Endothelial cell of umbilical vein (primary cell): ENCODE results near the gene ATXN7L1. TPM values are rescaled to one million over a fixed set of nuclear protein-coding genes. Genes with fewer than 3 reads are reported as not detected.

ENCODE experiments used
- BruUV-seq: library from RNA; stranded (reverse); fragments of 400-500 nt; replicated peaks from 2 replicates; lab custom pipeline; 2021; lab: Mats Ljungman, UMichigan
- CTCF ChIA-PET: fragments of 300-600, 350-600 bp; sonication (Branson Sonifier 250); formaldehyde crosslinking; loops from one replicate; lab custom pipeline; 2021; ENCODE audit warnings: antibody characterized with exemption, inconsistent platforms; lab: Charles Lee
- POLR2A ChIA-PET: fragments of 300-600, 350-600 bp; sonication (Branson Sonifier 250); formaldehyde crosslinking; loops from one replicate; lab custom pipeline; 2021; ENCODE audit warnings: antibody characterized with exemption, inconsistent platforms; lab: Charles Lee
- DNase-seq: peaks from one replicate; pipeline ENCODE4 v3.0.0-alpha.2; 2011; ENCODE audit warnings: low read depth, low spot score
- FAIRE-seq: peaks from 2 replicates; lab custom pipeline; 2011; peaks lifted over from hg19 to GRCh38; lab: Jason Lieb, UNC
- H2AFZ ChIP-seq: 2 replicates; pipeline ENCODE4 v1.6.0; 2012; ENCODE audit warnings: low read depth, low read length, control low read depth, inconsistent platforms
- H3K27ac ChIP-seq: 2 replicates; pipeline ENCODE4 v1.5.1; 2011; ENCODE audit warnings: low read depth, mild to moderate bottlenecking, control low read depth, low read length, moderate library complexity; ENCODE audit not compliant: insufficient read depth
- H3K27me3 ChIP-seq, 2 experiments: 2 replicates each; pipeline versions ENCODE4 v1.6.0 to v1.6.1; 2011; ENCODE audit warnings: low read length in 2 of 2, mixed read lengths in 1 of 2; ENCODE audit not compliant: control insufficient read depth in 2 of 2, insufficient read depth in 2 of 2
- H3K36me3 ChIP-seq, 2 experiments: 2 replicates in 1 of 2; 3 replicates in 1 of 2; pipeline ENCODE4 v1.5.1; 2011; ENCODE audit warnings: low read length in 2 of 2, mild to moderate bottlenecking in 1 of 2, moderate library complexity in 1 of 2; ENCODE audit not compliant: control insufficient read depth in 2 of 2, insufficient read depth in 2 of 2; ENCODE audit errors: extremely low read depth in 1 of 2
- H3K4me1 ChIP-seq: 3 replicates; pipeline ENCODE4 v1.5.1; 2011; ENCODE audit warnings: mild to moderate bottlenecking, low read length; ENCODE audit not compliant: control insufficient read depth, insufficient read depth; ENCODE audit errors: extremely low read depth
- H3K4me2 ChIP-seq: 2 replicates; pipeline ENCODE4 v1.6.1; 2011; ENCODE audit warnings: low read length, control low read depth, mixed read lengths; ENCODE audit not compliant: insufficient read depth
- H3K4me3 ChIP-seq, 3 experiments: fragments of 200-600 bp in 1 of 3; sonication (generic), shearing (Covaris generic) in 1 of 3; replicated peaks in 1 of 3; 2 replicates each; pipeline ENCODE4 v1.5.1; 2011 to 2016; ENCODE audit warnings: control low read depth in 3 of 3, low read length in 3 of 3, mild to moderate bottlenecking in 2 of 3, inconsistent platforms in 1 of 3, low read depth in 1 of 3, moderate library complexity in 1 of 3; ENCODE audit not compliant: insufficient read depth in 1 of 3
- H3K79me2 ChIP-seq: 2 replicates; pipeline ENCODE4 v1.6.0; 2012; ENCODE audit warnings: low read length, inconsistent platforms; ENCODE audit not compliant: control insufficient read depth, insufficient read depth
- H3K9ac ChIP-seq: replicated peaks from 2 replicates; pipeline ENCODE3; 2011; ENCODE audit warnings: low read length, control low read depth; ENCODE audit not compliant: insufficient read depth; ENCODE audit errors: extremely low read depth
- H3K9me1 ChIP-seq: replicated peaks from 3 replicates; pipeline ENCODE4 v1.6.0; 2011; ENCODE audit warnings: mild to moderate bottlenecking, low read length; ENCODE audit not compliant: control insufficient read depth, insufficient read depth; ENCODE audit errors: extremely low read depth
- H3K9me3 ChIP-seq: replicated peaks from 2 replicates; pipeline ENCODE4 v1.5.1; 2012; ENCODE audit warnings: low read length, inconsistent platforms; ENCODE audit not compliant: control insufficient read depth, insufficient read depth
- H4K20me1 ChIP-seq: replicated peaks from 2 replicates; pipeline ENCODE3; 2011; ENCODE audit warnings: mild to moderate bottlenecking, low read length; ENCODE audit not compliant: control insufficient read depth, insufficient read depth; ENCODE audit errors: extremely low read depth
- CTCF ChIP-seq, 2 donors: IDR thresholded peaks; 1 replicate in 1 of 2; 2 replicates in 1 of 2; pipeline ENCODE4 v1.5.1; 2011; ENCODE audit warnings: low read length in 2 of 2, mild to moderate bottlenecking in 2 of 2, moderate library complexity in 2 of 2, control low read depth in 1 of 2, inconsistent platforms in 1 of 2, low read depth in 1 of 2; ENCODE audit not compliant: insufficient read depth in 1 of 2; ENCODE audit errors: extremely low read depth in 1 of 2
- EZH2 ChIP-seq: IDR thresholded peaks from 2 replicates; pipeline ENCODE4 v1.6.1; 2012; ENCODE audit warnings: borderline replicate concordance, low read depth, mild to moderate bottlenecking, moderate library complexity, low read length, inconsistent platforms; ENCODE audit not compliant: severe bottlenecking
- FOS ChIP-seq: IDR thresholded peaks from 2 replicates; pipeline ENCODE4 v1.6.1; 2011; ENCODE audit warnings: mild to moderate bottlenecking, low read length, moderate library complexity, borderline replicate concordance; ENCODE audit not compliant: insufficient read depth
- GATA2 ChIP-seq: IDR thresholded peaks from 2 replicates; pipeline ENCODE4 v1.7.0; 2011; ENCODE audit warnings: low read depth, mild to moderate bottlenecking, moderate library complexity, mixed read lengths, low read length; ENCODE audit not compliant: insufficient read length, insufficient read depth
- JUN ChIP-seq: IDR thresholded peaks from 2 replicates; pipeline ENCODE4 v1.6.1; 2011; ENCODE audit warnings: borderline replicate concordance, low read depth; ENCODE audit not compliant: insufficient read length, insufficient read depth
- MAX ChIP-seq: IDR thresholded peaks from 2 replicates; pipeline ENCODE4 v1.6.1; 2011; ENCODE audit not compliant: insufficient read depth, insufficient read length
- MYC ChIP-seq: IDR thresholded peaks from one replicate; pipeline ENCODE4 v1.6.1; 2011; ENCODE audit warnings: mild to moderate bottlenecking, low read depth, low read length
- POLR2A ChIP-seq: IDR thresholded peaks from 2 replicates; pipeline ENCODE4 v1.6.1; 2012; ENCODE audit warnings: low read depth, mild to moderate bottlenecking, control low read depth, low read length
- POLR2AphosphoS5 ChIP-seq: IDR thresholded peaks from 2 replicates; pipeline ENCODE4 v1.6.1; 2012; ENCODE audit warnings: low read depth, mild to moderate bottlenecking, control low read depth, low read length, moderate library complexity; ENCODE audit not compliant: insufficient read depth
- dilution Hi-C: fragments of 300-500 bp; cut with MboI; formaldehyde crosslinking; loops from one replicate; pipeline ENCODE4 v1.15.0; 2019; ENCODE audit warnings: low sequenced_read_pairs; ENCODE audit not compliant: extremely low pct_ligation_motif_present
- intact Hi-C: fragments of 100-400 bp; cut with micrococcal nuclease; formaldehyde crosslinking; loops from one replicate; pipeline ENCODE4 v1.10.0; 2022
- polyA plus RNA-seq, 4 experiments: library from polyadenylated mRNA; depleted of rRNA in 3 of 4; stranded (reverse) in 3 of 4; unstranded in 1 of 4; fragments of >200 nt; gene quantifications; 2 replicates each; pipeline versions ENCODE4 v1.2.1 to v1.2.3, GENCODE V29; 2011 to 2012; ENCODE audit warnings: missing spikeins in 1 of 4
- total RNA-seq: library from RNA; stranded (reverse); gene quantifications from 2 replicates; pipeline ENCODE4 v1.2.3, GENCODE V29; 2021

The ATXN7L1 gene
- total and polyA plus RNA-seq, 2 donors (not counting 3 experiments of a cell fraction or from before 2014, with no cell fraction given), result 4.6 to 15.6 TPM

GRCh38 chr7:105653441-105654005 is 222.9 kb downstream of the ATXN7L1 start:
- DNase-seq, result no peak
- Histone ChIP-seq H3K4me1 (no peaks in the 10 kb centered on the region), H3K79me2 (no peaks in the 10 kb centered on the region), H3K36me3 (no peaks in the 10 kb centered on the region), H3K27me3 (no peaks in the 10 kb centered on the region), H2AFZ (no peak overlapping the region), H3K27ac (no peak overlapping the region), H3K9ac (no peak overlapping the region), H3K9me3 (no peaks in the 10 kb centered on the region), H3K4me2 (no peak overlapping the region), H3K9me1 (no peaks in the 10 kb centered on the region), H4K20me1 (no peaks in the 10 kb centered on the region), H3K4me3 (no peak overlapping the region)
- CTCF ChIA-PET, result interaction anchor here (0.6 to 6.5 kb wide), 5 partner anchors 9 to 389 kb away, joined by 3 to 72 read pairs (median 7); no protein-coding TSS in a partner anchor
- intact Hi-C loops, result loop anchor here (2.0 to 10.0 kb wide), 3 partner anchors 107 to 499 kb away; partner anchors contain the start of gene ATXN7L1
- no peak for FAIRE-seq
- BruUV-seq, result no TSS peak
- POLR2A ChIA-PET, result no interaction called here
- dilution Hi-C loops, result no loop called here
- TF ChIP-seq EZH2 (no peak), GATA2 (no peak), POLR2A (no peak), MYC (no peak), FOS (no peak), JUN (no peak), MAX (no peak), POLR2AphosphoS5 (no peak), CTCF (IDR thresholded peaks at IDR 0.05; ENCODE audit: extremely low read depth in 1 of 2, insufficient read depth in 1 of 2, low read depth in 1 of 2, low read length in 2 of 2) (no peak)
